HG03064 (cell line): ENCODE data around the gene IL3.
A peak's percentile ranks its signal among the peaks of the same experiment; 100 is the strongest.

ENCODE experiments used
- ATAC-seq: cut with Tn5 transposase; IDR thresholded peaks from one replicate; pipeline ENCODE4 v1.9.1; 2021; ENCODE audit warnings: low read depth; ENCODE audit not compliant: unreplicated experiment

IL3 gene, protein sequence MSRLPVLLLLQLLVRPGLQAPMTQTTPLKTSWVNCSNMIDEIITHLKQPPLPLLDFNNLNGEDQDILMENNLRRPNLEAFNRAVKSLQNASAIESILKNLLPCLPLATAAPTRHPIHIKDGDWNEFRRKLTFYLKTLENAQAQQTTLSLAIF

DNA sequence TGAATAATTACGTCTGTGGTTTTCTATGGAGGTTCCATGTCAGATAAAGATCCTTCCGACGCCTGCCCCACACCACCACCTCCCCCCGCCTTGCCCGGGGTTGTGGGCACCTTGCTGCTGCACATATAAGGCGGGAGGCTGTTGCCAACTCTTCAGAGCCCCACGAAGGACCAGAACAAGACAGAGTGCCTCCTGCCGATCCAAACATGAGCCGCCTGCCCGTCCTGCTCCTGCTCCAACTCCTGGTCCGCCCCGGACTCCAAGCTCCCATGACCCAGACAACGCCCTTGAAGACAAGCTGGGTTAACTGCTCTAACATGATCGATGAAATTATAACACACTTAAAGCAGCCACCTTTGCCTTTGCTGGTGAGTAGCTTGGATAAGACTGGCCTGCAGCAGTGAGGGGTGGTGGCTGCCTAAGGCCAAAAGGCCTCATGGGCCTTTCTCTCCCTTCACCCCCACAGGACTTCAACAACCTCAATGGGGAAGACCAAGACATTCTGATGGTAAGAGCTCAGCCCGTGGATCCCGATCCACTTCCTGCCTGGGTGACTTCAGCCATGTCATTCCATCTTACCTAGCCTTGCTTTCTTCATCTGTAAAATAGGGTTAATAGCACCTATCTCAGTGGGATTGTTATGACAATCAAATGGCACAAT lies at the start of gene IL3:
Gene IL3 (plus strand): TSS at position 155 of the 661 bp plus-strand sequence. CDS start 52 bp downstream, at position 207.
- ATAC-seq: no peak

DNA sequence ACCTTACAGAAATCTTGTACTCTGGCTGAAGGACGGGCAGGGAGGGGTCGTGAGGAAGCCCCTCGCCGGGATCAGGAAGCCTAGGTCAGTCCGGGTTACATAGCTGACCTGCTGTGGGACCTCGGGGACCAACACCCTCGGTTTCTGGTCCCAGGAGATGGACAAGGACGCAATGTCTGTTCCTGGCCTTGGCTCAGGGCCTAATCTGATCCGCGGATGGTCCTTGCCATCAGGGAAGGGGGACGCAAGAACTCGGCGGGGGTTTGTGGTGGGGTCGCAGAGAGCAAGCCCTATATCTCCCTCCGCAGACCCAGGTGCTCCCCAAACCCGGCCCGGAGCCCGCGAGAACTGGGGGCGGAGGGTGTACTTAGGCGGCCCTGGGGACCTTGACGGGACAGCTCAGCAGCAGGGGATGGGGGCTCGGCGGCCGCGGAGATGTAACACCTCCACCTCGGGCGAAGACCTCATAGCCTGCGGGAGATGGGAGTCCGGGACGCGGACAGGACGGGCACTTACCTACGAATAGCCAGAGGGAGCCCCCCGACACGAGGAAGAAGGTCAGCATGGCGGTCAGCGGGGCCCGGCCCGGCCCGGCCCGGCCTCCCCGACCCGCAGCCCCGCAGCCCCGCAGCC lies 49.4 kb upstream of the IL3 start:
- no peak for ATAC-seq

DNA sequence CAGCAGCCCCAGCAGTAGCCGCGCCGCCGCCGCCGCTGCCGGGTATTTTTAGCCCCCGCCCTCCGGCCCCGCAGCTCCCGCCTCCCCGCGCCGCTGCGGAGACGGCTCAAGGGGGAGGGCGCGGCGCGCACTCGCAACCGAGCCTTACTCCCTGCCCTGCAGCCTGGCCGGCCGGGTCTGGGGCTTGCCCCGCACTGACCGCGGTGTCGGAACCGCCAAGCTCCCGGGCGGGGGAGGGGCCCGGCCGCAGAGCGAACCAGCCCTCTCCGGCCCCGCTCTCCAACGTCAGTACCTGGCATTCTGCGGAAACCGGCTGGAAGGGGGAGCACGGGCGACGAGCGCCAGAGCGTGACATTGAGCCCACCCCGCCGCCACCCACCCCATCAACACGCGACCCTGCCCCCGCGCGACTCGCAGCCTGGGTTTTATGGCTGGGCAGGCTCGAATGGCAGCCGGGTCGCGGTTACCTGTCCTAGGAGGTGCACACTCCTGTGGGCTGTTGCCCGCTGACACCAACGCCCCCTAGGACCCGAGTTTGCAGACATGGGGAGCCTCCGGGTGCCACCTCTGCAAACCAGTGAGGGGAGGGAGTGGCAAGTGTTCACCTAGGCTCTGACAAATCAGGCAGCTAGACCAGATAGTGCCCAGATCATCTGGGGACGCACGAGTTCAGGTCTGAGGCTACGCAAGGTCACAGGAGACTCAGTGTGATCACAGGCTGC lies 48.7 kb upstream of the IL3 start, which contains the start of gene ACSL6:
Gene ACSL6 (minus strand): TSS at position 37 of the 722 bp plus-strand sequence. CDS start 105 bp downstream, outside the sequence.
- no peak for ATAC-seq

DNA sequence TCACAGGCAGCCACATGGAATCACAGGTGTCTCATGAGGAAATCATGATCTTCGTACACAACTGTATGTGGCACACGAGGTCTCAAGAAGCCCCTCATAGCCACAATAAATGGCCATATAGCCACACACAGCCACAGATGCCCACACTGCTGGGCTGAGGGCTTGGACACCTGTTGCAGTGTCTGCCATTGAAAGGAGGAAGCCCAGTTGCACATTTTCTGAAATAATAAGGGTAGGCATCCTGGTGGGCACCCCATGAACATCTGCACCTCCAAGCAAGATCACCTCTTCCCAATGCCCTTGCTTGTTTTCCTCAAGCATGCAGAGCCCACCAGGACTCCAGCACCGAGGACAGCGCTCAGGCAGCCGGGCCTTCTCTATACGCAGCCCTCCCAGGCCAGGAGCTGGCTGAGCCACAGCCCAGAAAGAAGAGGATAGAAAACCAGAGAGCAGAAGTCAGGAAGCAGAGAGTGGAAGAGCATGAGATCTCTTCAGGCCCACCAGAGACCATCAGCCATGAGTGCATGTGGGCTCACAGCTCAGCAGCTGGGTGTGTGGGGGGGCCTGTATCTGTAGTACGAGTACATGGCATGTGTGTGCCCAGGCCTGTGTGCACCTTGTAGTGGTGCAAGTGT lies 48.0 kb upstream of the IL3 start:
- ATAC-seq: no peak

DNA sequence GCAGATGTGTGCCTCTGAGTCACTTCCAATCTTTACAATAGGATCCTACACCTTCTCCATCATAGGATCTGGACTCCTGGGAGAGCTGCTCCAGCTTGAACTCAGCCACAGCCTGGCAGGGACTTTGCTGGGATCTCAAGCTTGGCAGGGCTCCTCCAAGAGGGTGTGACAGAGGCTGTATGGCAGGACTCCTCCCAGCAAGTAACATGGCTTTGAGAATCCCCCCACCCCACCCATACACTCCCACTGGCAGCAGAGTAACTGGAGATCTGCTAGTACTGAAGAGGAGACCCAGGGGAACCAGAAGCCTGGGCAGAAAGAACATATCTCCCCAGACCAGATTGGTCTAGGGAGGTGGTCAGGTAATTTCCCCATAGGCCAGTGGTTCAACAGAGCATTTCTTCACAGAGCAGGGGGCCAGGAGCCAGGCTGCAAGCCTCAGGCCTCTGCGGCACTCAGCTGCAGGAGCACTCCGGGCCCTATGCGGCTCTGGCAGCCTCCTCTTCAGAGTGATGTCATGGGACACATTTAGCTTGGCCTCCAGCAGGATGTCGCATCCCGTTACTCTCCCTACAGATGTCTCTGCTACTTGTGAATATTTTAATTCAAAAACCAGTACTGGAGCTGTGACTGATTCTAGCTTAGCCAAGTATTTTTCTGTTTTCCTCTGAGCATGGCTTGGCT lies 47.3 kb upstream of the IL3 start:
- no peak for ATAC-seq

DNA sequence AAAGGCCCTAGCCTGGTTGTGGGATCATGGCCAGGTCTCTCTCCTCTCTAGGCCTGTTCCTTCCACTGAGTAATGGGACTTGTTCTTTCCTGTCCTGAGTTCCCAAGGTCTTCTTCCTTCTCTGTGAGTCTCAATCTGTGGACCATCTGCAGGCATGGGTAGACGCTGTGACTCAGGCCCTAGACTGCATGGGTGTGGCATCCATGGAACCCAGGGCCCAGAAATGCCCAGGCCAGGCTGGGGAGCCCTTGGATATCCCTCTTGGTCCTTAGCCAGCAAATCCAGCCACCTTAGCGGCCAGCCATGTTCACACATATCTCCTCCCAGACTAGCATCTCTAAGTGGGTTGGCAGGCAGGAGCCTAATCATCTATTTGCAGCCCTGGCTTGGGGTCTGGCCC lies 46.7 kb upstream of the IL3 start:
- ATAC-seq: no peak

DNA sequence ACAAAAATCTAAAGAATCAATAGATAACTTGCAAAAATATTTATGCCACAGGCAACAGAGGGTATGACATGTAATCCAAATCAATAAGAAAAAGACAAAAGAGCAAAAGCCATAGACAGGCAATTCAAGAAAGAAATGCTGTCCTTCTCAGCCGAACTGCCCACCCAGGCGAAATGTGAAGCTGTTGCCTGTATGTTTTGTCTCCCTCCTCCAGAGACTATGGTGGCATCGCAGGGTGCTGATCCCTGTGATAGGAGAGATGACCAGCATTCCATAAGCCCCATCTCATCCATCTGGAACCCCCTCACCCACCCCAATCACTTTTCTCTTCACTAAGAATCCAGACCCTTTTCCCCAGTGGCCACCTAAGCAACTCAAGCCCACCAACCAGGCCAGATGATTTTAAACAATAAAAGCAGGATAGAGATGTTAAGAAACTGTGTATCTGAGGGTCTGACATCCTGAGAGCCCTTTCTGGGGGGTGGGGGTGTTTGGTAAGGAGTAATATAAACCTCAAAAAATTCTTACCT lies 43.7 kb upstream of the IL3 start:
- ATAC-seq: no peak

DNA sequence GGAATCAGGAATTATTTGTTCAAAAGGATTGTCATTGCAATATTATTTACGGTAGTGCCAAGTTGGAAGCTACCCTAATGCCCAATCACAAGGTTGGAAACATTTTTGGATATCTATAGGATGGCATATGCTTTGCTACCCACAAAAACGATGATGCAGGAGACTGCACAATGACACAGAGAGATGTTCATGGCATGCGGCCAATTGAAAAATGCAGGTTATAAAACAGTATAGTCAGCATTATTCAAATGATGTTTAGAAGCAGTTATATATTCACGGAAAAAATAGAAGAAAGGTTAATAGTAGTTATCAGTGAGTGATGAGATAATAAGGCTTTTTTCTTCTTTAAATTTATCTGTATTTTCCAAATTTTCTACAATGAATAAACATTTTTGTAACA lies 43.1 kb upstream of the IL3 start:
- ATAC-seq: no peak

DNA sequence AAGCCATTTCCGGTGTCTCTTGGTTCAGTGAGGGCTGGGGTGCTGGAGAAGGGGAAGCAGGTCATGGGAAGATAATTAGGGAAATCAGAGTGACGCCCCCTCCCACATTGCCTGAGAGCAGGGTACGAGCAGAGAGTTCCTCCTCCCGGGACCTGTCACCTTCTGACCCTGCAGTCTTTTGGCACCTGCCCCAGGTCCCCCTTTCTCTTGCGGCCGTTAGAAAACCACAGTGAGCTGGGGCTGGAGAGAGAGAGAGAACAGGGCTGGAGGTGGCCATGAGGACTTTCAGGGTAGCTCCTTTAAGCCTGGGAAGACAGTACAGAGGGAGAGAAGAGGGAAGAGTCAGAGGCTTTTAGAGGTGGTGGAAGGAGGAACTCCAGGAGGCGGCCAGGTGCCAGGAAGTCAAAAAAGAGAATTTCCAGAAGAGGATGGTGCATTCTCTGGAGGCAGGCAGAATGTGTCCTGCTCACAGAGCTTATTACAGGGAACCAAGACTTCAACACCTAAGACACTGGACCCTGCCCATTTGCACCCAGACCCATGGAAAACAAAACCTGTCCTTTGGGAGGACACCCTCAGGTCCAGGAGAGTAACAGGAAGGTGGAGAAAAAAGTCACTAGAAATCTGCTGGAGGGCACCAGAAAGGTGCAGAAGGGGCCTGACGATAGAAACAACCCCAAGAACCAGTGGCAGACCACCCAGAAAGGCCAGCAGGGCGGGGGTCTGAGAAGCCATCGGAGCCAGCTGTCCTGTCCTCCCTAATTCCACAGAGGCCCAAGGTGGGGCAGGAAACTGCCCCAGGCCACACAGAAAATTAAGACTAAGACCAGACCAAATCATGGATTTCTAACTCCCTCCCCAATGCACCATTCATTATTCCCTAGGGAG lies 42.5 kb upstream of the IL3 start:
- ATAC-seq: no peak

DNA sequence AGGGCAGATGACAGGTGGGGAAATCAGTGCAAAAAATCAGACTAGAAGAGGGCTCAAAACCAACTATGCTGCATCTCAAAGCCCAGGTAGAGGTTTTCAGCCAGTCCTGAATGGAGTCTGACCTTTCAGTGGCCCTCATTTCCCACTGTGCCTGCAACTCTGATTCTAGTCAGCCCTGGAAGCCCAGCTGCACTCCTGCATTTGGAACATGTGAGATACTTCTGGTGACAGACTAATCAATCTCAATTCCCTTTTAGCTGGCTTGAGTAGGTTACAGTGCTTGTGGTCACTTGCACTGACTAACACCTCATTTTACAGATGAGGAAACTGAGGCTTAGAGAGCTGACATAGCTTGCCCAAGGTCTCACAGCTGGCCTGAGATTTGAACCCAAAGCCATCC lies 41.1 kb upstream of the IL3 start:
- no peak for ATAC-seq

DNA sequence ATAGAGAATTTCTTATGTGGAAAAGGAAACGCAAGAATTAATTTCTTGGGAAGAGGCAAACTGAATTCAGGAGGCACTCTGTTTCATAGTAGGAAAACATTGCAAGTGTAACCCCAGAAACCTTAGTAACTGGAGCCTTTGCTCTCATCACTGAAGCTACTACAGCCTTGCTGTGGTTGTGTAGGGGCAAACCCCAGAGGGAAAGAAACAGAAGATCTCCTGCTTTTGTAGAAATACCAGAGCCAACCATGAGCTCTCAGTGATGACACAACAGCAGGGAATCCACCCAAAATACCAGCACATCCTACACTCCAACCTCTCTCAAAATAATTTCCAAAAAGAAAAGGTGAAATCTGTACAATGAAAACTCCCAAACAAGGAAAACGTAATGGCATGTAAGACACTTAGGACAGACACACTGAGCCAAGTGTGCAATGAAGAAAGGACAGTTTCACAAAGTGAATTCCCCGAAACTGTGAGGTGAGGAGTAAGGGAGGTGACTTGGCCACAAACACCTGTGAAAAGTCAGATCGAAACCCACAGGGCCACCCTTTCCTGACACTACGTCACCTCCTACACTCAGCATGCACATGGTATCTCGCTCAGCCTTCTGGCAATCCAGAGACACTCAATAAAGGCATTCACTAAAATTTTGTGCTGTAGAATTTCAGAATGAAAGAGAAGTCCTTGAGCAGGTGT lies 40.4 kb upstream of the IL3 start:
- peak; percentile 99 for ATAC-seq

DNA sequence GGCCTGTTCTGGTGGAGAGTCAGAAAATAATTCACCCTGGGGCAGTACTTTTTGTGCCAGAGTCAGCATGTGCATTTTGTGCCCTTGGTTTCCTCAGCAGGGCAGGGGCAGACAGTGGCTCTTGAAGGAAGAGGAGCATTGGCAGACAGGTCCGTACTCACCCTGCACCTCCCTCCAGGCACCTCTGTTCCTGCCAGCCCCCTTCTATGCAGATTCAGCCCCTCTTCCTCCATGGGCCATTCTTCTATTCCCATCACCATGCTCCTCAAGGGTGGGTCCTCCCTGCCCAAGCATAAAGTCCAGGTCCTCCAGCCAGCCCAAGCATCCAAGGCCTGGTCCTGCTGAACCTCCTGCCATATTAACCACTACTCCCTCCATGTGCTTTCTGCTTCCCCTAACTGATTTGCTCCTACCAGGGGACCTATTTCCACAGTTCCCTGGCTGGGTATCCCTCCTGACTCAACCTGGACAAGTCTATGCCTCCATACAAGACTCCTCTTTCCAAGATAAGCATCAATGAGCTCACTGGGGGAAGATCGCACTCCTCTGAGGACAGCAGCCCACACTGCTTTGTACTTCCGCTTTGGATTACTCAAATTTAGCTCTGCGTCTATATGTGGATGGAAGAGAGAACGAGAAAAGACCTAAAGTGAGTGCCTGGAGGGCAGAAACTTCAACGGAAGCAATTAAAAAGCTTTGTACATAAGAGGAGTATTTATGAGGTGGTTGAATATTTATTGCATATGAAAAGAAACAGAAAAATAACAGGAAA lies 39.7 kb upstream of the IL3 start:
- peak; percentile 26 for ATAC-seq

DNA sequence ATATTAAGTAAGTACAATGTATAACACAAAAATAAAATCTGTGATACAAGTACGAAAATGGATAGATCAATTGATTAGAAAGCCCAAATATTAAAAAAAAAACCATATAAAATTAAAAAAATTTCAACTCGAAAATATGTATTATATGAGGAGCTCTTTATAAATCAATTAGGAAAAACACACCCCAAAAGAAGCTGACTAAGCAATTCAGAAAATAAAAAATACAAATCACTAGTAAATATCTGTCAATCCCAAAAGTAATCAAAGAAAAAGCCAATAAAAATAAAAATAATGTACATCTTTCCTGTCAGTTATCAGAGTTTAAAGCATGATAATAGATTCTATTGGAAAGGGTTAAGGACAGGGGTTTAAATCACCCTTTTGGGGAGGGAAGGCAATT lies 38.8 kb upstream of the IL3 start:
- no peak for ATAC-seq

DNA sequence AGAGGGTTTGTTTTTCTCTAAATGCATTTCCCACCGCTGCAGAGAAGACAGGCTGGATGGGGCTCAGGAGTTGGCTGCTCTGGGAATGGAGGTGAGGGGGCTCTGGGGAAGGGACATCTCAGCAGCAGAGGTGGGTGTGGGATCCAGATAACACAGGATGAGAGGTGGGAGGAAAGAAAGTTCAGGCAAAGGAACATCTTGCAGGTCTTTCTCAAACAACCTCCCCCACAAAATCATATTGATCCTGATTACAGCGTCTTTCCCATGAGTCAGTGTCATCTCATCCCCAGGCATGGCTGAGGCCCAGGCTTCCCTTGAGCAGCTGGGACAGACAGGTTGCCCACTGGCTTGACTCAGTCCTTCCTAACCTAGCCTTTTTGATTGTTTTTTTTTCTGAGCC lies 37.7 kb upstream of the IL3 start:
- no peak for ATAC-seq

DNA sequence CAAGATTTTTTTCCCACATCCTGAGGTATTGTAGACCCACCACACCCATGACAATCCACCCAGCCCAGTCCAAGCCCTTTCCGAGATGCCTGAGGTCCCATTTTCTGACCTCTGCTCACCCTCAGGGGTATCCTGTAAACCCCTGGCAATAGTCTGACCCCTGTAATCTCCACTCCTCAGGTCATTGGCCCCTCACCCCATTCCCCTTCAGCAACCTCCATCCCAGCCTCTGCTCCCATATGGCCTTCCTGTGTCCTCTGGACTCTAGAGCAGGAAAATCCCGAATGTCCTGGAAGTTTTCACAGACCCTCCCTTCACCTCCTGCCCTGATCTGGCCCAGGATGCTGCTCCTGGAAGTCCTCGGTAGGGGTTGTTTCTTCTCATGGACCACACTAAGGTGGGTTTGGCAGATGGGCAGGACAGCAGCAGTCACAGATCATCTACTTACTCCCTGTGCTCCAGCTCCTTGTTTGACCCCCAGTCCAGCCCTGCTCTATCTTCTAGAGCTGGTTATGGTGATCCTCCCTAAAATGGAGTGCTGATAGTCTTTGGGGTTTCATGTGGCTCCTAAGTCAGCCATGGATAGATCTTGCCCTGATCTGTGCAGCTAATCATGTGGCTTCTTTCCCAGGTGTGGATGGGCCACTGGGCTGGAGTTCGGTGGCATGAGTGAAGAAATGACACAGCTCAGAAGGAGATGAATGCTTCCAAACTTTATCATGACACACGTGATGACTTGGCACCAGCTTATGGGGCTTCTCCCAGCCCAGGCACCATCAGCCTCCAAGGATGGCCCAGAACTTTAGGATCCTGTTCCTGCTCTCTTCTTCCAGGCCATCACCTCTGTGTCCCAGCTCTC lies 37.0 kb upstream of the IL3 start:
- no peak for ATAC-seq

DNA sequence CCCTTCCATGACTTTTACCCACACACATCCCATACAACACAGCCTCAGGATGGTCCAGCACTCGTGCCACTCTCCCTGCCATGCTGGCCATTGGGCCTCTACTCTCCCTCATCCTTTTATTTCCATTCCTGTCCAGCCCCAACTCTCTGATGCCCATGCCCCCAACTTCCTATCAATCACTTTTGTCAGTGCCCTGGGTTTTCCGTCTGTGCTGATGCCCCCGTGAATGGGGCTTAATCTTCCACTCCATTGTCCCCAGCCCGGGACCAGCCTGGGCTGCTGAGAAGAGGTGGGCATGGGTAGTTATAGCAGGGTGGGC lies 36.4 kb upstream of the IL3 start:
- ATAC-seq: no peak

DNA sequence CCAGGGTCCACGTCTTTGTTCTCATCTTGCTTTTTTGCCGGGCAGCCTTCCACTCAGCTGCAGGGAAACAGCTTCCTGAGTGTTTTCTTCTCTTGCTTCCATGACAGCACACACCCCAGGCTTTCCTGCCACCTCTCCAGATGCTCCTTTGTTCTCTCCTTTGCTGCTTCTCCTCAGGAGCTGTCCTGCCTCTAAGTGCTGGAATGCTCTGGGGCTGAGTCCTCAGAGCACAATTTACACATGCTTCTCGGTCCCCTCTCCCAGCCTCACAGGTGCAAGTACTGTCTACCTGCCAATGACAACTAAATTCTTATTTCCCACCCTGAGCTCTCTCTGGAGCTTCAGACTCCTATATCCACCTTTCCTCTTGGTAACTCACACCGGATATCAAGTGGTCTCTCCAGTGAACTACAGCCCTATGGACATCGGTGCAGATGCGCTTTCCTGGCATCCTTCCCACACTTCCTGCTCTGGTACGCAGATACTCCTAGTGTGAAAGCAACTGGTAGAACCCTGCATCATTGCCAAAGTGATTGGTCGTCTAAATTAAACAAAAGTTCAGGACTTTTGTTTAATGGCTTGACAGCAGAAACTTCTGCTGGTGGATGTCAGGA lies 35.6 kb upstream of the IL3 start:
- no peak for ATAC-seq
